ENCODE measurements around the gene STPG1. TPM values are rescaled to one million over a fixed set of nuclear protein-coding genes. Genes with fewer than 3 reads are reported as not detected.

Gene STPG1
- total RNA-seq, 1 experiment from 2014 or later = 12.8 TPM

- TF ChIP-seq E2F5 (CRISPR knock-in tag; IDR thresholded peaks at IDR 0.05) (no peak), STAT6 (CRISPR knock-in tag; conservative IDR thresholded peaks at IDR 0.05; ENCODE audit: low read depth) (no peak)
Measured at GRCh38 chr1:24387636-24388175, 25.9 kb downstream of the STPG1 start (continued).

- POLR2A ChIA-PET = no interaction called here
- Mint-ChIP-seq H3K4me1 (peaks cover 9% of the 10 kb centered on the region), H3K9me3 (no peaks in the 10 kb centered on the region), H3K27ac (no peak overlapping the region), H3K27me3 (ENCODE audit: low read depth) (no peaks in the 10 kb centered on the region; the same call in 1 of the 2 replicates), H3K36me3 (peaks cover 2% of the 10 kb centered on the region; the same call in 1 of the 2 replicates), H3K4me3 (no peak overlapping the region)
- DNase-seq (ENCODE audit: low spot score) (no peak), ATAC-seq (no peak)
- CTCF ChIA-PET = interaction anchor here (0.8 to 5.9 kb wide), 3 partner anchors 185 to 576 kb away, joined by 3 to 45 read pairs (median 27); no protein-coding TSS in a partner anchor
- no peak for TF ChIP-seq PREB (CRISPR knock-in tag; IDR thresholded peaks at IDR 0.05; ENCODE audit: borderline replicate concordance)
- no peak for TF ChIP-seq HMGXB4 (CRISPR knock-in tag; IDR thresholded peaks at IDR 0.05)
- no peak for TF ChIP-seq HMGA2 (CRISPR knock-in tag; IDR thresholded peaks at IDR 0.05)
- TF ChIP-seq MXD4 (CRISPR knock-in tag; IDR thresholded peaks at IDR 0.05; ENCODE audit: borderline replicate concordance) = no peak
- TF ChIP-seq ZNF512 (CRISPR knock-in tag; IDR thresholded peaks at IDR 0.05; ENCODE audit: borderline replicate concordance) = no peak
- no peak for TF ChIP-seq ERG (CRISPR knock-in tag; IDR thresholded peaks at IDR 0.05)
- no peak for TF ChIP-seq NFE2L1 (CRISPR knock-in tag; IDR thresholded peaks at IDR 0.05)
Measured at GRCh38 chr1:24386931-24387330, 26.7 kb downstream of the STPG1 start.

- H3K9me3 Mint-ChIP-seq = no peaks in the 10 kb centered on the region
- no peak overlapping the region for H3K4me3 Mint-ChIP-seq
- TF ChIP-seq AR (CRISPR knock-in tag; IDR thresholded peaks at IDR 0.05) = no peak
- ChIA-PET CTCF (interaction anchor here (0.8 to 5.9 kb wide), 4 partner anchors 11 to 187 kb away, joined by 3 to 45 read pairs (median 16); no protein-coding TSS in a partner anchor), POLR2A (no interaction called here)
- ATAC-seq = no peak
- peaks cover 2% of the 10 kb centered on the region; the same call in 1 of the 2 replicates for H3K36me3 Mint-ChIP-seq
- H3K27ac Mint-ChIP-seq = no peak overlapping the region
- DNase-seq (ENCODE audit: low spot score) = no peak
- peaks cover 2% of the 10 kb centered on the region for H3K4me1 Mint-ChIP-seq
- H3K27me3 Mint-ChIP-seq (ENCODE audit: low read depth) = no peaks in the 10 kb centered on the region; the same call in 1 of the 2 replicates
Measured at GRCh38 chr1:24386241-24386640, 27.3 kb downstream of the STPG1 start.

Measured in WTC11 (cell line).